Measurements from ENCODE around the gene VTI1A.

The VTI1A gene

DNA sequence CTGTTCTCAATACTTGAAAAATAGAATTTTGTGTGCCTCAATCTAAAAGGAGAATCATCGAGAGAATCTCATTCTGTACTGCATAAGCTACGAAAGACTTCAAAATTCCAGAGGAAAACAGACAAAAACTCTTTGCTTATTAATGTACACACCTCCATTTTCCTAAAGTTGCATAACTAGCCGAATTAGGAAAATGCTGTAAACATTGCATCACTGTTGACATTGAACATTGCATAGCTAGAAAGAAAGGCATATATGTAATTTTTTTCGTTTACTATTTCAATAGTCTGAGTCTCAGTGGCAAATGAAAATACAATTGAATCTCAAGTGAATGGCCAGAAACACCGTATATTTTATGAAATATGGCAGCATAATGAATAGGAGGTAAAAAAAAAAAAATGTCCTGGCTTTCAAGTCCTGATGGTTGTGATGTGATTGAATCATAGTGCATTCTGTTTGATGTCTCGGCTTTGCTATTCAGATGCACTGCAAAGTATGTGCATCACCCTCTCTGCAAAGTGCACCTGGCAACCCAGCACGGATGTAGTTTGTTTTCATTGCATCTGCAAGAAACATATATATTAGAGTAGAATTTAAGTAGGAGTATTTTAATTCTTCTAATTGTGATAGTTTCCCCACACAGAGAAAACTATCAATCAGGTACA is 196.7 kb downstream of the VTI1A start:
- DNase-seq = no peak

DNA sequence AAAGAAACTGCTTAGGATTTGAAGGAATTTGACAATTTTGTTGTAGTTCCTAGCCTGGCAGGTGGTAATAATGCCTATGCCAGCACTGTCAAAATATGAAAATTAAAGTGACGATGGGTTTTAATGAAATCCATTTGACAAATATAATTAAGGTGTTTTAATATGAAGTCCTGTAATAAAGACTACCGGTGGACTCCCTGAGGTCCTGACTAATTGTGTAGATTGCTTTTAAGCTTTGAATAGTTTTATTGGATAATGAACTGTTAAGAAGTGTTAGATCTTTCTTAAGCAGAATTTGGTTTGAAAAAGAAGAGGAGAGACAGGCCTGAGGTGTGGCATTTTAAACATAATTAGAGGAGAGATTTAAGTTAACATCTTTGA is 197.2 kb downstream of the VTI1A start:
- no peak for DNase-seq

DNA sequence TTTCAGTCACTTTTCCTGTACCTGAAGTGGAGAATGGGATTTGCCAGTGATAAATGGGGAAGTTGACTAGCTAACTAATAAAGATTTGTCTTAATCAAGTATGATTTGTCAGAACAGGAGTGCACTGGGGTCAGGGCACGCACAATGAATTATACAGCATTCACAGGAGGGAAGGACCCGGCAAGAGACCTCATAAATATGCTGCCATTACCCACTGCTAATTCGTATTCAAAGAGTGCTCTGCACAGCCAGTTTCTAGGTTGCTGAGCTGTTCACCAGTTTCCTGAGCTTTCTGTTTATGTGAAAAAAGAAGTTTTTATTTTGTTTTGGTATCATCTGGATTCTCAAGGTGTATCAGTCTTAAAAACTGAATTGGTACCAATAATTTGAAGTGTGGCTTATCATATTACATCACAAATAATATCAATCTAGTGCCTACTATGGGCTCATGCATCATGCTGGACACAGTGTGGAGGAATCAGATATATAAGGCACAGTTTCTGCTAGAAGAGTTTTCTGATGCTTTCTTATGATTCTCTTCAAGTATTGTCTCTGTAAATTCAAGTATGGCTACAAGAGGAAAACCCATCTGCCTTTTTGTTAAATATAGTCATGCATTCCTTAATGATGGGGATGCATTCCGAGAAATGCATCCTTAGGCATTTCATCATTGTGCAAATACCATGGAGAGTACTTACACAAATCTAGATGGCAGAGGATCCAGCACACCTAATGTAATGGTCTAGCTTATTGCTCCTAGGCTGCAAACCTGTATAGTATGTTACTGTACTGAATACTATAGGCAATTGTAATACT is 202.2 kb downstream of the VTI1A start:
- DNase-seq = peak; percentile 67

DNA sequence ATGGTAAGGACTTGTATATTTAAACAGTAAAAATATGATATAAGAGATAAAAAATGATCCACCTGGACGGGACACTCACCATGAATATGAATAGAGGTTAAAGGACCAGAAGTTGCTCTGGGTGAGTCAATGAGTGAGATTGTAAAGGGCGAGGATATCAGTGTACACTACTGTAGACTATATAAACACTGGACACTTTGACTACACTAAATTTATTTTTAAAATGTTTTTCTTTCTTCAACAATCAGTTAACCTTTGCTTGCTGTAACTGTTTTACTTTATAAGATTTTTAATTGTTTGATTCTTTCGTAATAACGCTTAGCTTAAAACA is 202.8 kb downstream of the VTI1A start:
- DNase-seq = no peak

DNA sequence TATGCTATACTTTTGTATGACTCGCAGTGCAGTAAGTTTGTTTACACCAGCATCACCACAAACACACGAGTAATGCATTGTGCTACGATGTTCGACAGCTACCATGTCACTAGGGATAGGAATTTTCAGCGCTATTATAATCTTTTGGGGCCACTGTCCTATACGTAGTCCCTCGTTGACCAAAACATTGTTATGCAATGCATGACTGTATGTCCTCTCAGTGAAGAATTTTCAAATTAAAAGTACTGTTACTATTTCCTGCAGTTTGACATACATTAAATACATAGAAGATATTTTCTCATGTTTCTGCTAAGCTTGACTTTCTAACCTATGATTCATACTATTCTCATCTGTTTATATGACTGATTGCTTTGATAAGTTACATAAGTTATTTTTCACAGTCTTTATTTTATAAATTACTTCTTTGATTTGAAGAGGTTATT is 203.6 kb downstream of the VTI1A start:
- peak; percentile 27 for DNase-seq

DNA sequence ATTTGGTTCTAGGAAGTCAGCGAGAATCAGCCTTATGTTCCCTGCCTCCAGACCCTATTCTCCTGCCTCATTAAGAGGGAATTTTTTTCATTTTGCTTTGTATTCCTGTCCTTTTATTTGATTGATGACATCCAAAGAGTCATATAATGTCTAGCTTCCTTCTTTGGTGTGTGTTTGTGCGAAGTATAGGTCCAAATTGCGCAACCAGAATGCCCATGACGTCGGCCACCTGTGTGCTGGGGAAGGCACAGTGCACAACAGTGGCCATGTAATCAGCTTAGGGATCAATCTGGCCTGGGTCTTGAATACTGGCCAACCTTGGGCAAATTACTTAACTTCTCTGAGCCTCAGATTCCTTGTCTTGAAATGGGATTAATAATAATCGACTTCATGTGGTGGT is 206.2 kb downstream of the VTI1A start:
- DNase-seq = no peak

DNA sequence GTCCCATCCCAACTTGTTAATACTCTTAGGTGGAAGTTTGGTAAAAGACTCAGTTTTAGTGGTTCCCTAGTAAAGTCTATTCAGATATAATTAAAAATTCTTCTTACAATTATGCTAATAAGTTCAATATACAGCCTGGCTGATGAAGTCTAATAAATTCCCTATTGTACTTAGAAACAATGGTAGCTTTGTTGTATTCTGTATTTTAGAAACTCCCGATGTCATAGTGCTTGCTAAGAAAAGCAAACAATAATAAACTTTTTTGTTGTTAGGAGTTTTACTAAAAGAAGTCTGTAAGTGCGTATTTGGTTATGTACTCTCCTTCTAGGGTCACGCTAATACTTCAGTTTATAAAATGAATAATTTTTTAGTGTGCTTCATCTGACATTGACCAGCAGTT is 206.8 kb downstream of the VTI1A start:
- DNase-seq = no peak

DNA sequence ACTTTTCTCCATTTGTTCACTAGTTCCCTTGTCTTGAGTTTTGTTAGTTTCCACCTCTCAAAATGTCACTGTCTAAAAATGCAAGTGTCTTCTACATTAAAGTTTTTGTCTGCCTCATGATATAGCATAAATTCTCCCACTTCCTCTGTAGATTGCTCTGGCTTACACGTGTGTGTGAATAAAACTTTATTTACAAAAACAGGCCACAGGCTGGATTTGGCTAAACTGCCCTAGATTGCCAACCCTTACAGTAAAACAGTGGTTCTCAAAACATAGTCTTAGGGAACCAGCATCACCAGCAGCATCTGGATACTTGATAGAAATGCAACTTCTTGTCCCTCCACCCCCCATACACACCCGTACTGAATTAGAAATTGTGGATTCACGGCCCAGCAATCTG is 207.8 kb downstream of the VTI1A start:
- DNase-seq = no peak

DNA sequence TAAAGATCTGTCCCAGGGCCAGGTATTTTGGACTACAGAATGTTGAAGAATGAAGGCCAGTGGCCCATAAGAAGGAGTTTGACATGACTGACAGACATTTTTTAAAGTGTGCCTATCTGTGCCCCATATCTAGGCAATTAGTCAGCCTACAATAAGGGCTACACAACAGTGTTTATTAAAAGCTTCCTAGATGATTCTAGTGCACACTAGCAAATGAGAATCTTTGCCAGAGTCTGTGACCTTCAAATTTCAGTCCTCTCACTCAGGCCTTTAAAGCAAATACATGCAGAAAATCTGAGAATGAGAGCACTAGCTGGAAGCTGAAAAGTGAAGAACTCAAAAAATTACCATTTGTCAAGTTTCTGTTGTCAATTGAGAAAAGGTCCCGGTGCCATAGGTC is 208.7 kb downstream of the VTI1A start:
- no peak for DNase-seq

DNA sequence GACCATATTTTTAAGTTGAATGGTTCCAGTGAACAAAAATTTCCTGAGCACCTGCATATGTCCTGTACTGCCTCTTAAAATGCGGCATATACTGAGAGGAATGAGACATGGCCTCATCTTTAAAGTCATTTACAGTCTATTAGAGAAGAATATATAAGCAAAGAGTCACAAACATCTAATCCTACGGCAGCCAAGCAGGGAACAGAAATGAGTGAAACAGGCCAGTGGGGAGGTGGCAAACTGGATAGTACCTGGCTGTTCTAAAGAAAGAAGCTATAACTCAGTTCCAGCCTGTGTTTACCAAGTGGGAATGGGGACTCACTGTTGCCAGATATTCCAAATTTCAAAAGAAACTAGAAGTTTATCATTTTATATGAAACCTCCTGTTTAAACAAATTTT is 211.4 kb downstream of the VTI1A start:
- no peak for DNase-seq

DNA sequence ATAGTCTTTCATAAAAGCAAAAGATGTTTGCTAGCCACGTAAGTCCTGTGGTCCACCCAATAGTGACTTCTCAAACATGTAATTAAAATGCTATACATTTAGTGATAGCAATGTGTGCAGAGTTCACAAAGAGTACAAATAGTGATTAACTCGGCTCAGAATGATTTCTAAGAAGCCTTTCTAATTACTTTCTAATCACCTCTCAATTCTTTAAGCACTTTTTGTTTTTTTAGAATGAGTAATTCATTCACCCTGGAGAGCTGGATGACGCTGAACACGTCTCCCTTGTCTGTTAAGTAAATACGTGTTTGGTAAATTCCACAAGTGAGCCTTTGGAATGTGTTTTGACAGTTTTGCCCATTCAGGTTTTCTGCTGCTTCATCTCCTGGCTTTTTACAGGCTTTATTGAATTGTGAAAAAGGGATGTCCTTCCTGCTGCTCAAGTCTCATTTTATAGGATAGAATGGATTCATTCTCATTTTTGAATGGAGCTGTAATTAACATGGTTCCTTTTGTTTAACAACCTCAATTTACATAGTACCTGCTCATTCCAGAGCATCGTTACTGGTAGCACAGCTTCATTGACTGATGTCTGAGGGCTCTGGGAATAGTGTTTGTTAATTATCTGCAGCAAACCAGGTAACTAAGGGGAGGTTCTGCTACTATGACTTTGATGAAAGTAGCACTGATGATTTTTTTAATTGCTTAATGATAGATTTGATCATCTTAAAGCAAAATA is 212.1 kb downstream of the VTI1A start:
- DNase-seq = peak; percentile 77

DNA sequence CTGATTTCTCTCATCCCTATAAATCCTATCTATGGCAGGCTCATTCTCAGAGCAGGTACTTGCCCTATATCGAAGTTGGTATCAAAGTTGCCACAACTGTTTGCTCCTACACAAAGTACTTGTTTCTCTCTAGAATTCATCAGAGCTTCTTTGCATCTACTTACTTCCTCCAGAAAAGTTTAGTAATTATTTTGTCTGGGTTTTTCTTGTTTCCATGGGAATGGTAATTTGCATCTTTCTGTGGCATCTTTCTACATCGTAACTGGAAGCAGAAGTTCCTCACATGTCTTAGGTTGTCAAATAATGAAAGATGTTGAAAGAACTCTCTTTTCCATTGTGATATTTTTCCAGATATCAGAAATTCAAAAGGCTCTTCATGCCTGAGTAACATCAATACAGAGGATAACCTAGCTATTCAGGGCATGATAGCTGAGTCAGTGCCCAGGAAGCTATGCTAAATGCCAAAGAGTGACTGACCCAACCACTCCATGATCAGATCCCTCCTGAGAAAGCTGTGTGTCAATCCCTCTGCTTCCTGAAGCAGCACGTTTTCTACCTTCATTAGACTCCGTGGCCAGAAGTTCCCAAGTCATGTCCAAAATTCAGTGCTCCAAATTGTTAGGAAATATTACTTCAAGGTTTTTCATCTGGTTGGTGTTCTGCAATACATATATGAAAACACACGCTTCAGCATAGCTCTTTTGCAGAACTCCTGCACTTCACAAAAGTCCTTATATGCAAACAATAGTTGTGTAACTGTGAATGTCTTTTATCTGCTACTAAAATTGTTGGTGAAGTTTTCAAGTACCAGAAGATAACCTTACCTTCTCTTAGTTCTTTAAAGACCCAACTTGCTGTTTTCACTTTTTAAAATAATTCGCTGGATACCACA is 216.5 kb downstream of the VTI1A start:
- peak; percentile 65 for DNase-seq

DNA sequence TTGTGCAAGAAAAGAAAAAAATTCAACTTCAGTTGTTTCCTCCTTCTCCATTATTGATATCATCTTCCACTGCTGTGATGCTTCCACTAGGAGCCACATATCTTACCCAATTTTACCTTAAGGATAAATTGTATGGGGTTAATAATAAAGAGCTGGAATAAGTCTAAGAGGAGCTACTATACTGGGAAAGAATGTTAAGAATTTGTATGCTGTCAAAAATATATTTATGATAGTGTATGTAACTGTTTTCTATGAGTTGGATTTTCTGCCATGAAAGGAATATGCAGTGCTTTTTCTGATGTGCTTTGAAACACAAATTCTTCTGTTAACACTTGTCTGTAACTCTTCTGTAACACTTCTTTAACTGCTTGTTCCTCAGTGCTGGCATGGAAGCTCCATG is 219.1 kb downstream of the VTI1A start:
- peak; percentile 41 for DNase-seq

DNA sequence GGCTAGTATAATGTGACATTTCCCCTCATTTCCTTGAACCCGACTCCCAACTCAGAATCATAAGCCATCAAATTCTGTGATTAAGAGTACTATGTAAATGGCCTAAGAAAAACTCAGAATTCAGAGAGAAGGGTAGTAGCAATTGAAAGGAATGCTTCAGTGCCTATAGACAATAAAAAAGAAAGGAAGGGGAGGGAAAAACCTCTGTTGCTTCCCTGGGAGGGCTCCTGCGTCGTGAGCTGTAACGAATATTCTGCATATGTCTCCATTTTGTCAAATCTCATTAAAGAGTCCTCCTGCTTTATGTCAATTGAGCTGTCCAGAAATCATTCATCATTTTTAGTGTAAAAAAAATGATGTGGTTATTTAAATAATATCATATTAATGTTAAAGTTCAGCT is 223.0 kb downstream of the VTI1A start:
- DNase-seq = no peak

DNA sequence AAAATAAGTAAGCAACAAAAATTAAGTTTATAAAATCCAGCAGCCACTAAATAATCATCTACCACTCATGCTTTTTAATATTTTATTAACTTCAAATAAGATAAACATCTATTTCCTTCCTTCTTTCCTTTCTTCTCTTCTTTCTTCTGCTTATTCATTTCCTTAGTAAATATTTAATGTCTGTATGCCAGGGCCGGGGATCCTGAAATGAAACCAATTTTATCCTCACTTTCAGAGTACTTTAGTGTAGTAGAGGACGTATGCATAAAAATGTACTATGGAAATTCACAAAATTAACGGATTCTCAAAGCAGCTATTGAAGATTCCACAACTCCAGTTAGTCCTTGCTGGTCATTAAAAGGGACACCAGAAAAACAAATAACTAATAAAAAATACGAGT is 224.7 kb downstream of the VTI1A start:
- no peak for DNase-seq

DNA sequence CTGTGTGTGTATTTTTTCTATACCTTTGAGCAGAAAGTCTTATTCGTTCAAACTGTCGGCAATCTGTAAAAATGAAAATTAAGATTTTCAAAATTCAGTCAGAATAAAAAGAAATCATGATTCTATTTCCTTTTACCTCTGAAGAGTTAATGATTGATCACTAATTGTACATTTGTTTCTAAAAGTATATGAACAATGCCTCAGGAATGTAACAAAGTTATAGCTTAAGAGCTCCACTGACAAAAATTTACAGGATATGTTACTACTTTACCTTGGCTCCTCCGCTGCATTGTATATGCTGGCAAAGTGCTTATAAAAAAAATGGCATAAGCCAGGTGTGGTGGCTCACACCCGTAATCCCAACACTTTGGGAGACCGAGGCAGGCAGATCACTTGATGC is 225.7 kb downstream of the VTI1A start:
- DNase-seq = no peak

DNA sequence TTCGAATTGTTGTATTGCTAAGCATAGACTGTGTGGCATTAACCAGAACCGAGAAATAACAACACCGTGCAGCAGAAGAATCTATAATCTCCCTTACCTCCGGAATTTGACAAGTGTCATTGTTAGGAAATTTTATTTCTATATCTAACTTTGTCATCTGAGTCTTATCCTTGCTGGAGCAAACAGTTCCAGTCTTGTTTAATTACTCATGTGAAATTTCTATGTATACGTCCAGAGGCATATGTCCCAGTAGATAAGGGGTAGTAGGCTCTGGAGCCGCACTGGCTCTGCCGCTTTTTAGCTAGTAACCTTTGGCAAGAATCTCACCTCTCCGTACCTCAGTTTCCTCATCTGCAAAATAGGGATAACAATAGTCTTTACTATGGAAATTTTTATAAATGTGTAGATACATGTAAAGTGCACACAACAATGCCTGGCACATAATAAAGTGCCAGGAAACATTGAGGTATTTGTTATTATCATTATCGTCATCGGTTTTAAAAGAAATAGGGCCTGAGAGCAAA is 228.6 kb downstream of the VTI1A start:
- no peak for DNase-seq

DNA sequence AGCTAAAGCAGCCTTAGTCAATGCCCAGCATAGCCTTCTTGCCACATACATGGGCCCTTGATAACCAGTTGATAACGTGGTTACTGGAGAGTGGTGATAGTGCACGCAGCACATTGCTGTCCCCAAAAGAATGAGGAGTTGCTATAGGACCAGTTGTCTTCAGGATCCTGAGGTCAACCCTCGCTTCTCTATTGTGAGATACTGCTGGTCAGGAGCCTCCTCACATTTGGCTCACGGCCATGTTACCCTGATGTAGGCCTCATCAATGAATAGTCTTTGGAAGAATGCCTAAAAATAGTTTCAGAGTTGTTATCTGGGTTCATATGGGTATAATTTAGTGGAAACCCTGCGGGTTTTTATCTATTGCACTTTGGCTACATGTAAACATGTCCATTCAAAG is 230.7 kb downstream of the VTI1A start:
- no peak for DNase-seq

DNA sequence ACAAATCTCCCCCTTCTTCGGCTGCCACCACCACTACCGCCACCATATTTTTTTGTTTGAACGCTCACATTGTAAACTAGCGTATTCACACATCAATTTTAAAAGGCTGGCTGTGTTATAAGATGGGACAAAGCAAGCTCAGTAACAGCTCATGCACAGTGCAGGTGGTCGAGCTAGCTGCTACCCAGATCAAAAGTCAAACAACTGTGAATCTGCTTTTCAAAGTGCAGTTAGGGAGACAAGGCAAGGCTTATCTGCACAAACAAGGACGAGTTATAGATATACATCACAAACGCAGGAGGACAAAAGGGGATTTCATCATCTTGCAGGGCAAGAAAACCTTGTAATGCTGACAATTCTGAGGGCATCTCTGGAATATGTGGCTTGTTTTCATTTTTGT is 231.6 kb downstream of the VTI1A start:
- DNase-seq = no peak

DNA sequence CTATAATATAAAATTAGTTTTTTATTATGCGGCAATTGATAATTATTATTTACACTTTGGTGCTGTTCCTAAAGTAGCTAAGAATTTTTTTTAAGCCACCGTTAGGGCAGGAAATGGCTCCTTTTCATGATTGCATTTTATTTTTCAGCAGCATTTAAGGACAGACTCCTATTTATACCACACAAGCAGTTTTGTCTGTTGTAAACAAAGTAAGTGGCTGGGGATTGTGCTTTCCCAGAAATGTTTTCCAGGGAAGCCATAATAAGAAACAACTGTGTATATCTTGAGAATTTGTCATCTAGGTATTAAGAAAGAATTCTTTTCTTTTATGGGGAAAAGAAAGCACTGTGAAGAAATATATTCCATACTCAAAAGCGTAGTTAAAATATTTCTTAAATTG is 232.0 kb downstream of the VTI1A start:
- DNase-seq = no peak

DNA sequence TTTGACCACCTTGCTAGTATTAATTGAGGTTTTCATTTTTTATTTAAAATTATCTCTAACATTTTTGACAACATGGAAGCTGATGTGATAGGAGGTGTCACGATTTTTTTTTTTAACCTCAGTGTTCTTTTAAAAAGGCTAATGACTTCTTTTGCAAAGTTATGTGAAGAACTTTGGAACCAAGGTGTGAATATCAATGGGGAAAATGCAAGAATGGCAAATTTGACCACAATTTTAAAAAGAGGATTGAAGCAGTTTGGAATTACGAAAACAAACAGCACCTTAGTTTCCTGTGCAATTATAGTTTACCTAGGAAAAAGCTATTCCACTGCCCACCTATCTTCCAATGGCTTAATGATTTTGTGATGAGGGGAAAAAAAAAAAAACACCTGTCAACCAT is 232.4 kb downstream of the VTI1A start:
- no peak for DNase-seq

DNA sequence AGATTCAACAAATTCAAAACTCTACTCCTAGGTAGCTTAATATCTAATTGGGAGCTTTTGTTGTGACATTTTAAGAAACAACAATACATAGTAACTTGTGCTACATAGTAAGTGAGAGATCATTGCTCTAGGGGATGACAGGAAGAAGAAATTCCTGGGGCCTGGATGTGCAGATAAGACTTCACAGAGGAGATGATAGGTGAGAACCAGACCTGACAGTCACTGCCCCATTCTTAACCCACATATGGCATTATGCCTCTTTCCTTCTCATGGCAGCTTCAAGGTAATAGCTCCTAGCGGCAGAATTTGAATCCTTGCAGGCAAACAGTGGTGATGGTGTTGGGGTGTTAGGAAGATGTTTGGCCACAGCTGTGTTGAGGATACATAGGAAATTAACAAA is 233.6 kb downstream of the VTI1A start:
- no peak for DNase-seq

DNA sequence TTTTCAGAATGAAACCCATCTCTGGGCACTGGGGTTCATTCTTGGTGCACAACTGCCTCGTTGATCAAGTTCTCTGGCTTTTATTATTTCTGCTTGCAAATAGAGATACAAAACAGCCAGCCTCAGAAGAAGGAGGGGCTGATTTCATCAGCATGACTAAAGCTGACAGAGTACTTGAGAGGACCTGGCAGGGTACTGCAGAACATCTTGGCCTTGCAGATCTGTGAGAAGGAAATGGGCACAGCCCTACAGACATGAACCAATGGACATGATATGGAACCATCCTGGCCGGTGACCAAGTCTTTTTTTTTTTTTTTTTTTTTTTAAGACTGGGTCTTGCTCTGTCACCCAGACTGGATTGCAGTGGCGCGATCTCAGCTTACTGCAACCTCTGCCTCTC is 240.6 kb downstream of the VTI1A start:
- peak; percentile 45 for DNase-seq
